Central memory CD8-positive, alpha-beta T cell (primary cell): ENCODE data around the gene SMPD4.
"Not testable (repeated sequence)": the region's sequence is repeated elsewhere in the genome, so short reads cannot be mapped to it uniquely, and the experiment has no call there.

Experiments
- ATAC-seq: fragments of 150-1000 bp; cut with Tn5 transposase; replicated peaks from 2 replicates; pipeline ENCODE4 v1.10.0; 2022; ENCODE audit warnings: mild to moderate bottlenecking, moderate FRiP score, moderate number of reproducible peaks; ENCODE audit not compliant: poor library complexity, severe bottlenecking; ENCODE audit errors: extremely low read depth
- DNase-seq, 2 donors: peaks; one replicate each; pipeline ENCODE4 v3.0.0; 2021; ENCODE audit warnings: low spot score in 2 of 2
- H3K27ac Mint-ChIP-seq: one replicate; pipeline ENCODE4 v1.8.0; 2022; ENCODE audit warnings: low read depth, mild to moderate bottlenecking, moderate library complexity, mixed read lengths
- H3K27me3 Mint-ChIP-seq: one replicate; pipeline ENCODE4 v1.8.0; 2022; ENCODE audit warnings: mixed read lengths
- H3K36me3 Mint-ChIP-seq: one replicate; pipeline ENCODE4 v1.8.0; 2022; ENCODE audit warnings: mild to moderate bottlenecking, moderate library complexity, mixed read lengths; ENCODE audit not compliant: insufficient read depth
- H3K4me1 Mint-ChIP-seq: one replicate; pipeline ENCODE4 v1.8.0; 2022; ENCODE audit warnings: mixed read lengths
- H3K4me3 Mint-ChIP-seq: one replicate; pipeline ENCODE4 v1.8.0; 2022; ENCODE audit warnings: mild to moderate bottlenecking, moderate library complexity, mixed read lengths
- H3K9me3 Mint-ChIP-seq: one replicate; pipeline ENCODE4 v1.8.0; 2022; ENCODE audit warnings: mixed read lengths

The SMPD4 gene

GRCh38 chr2:130139331-130140280 lies 41.8 kb downstream of the SMPD4 start:
- not testable (repeated sequence) for H3K9me3 Mint-ChIP-seq, ATAC-seq, H3K4me1 Mint-ChIP-seq, H3K27ac Mint-ChIP-seq, H3K4me3 Mint-ChIP-seq, DNase-seq, H3K27me3 Mint-ChIP-seq, H3K36me3 Mint-ChIP-seq

DNA sequence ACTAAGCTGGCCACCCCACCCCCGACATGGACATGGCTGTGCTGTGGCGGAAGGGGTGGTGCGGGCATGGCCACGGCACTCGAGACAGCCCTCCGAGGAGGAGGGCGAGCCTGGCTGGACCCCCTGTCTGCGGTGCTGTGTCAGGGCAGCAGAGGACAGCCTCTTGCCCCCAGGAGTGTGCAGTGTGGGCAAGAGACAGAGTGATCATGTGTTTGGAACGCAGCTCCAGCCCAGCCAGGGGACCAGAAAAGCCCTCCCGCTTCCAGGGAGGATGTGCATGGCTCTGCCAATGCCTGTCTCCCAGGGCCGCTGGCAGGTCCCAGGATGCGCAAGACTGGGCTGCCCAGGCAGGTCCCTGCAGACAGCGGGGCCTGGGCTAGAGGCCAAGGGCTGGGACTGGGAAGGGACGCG lies 42.6 kb downstream of the SMPD4 start:
- H3K4me3 Mint-ChIP-seq, H3K27ac Mint-ChIP-seq, H3K9me3 Mint-ChIP-seq, H3K4me1 Mint-ChIP-seq, H3K36me3 Mint-ChIP-seq, DNase-seq, ATAC-seq, H3K27me3 Mint-ChIP-seq: not testable (repeated sequence)

DNA sequence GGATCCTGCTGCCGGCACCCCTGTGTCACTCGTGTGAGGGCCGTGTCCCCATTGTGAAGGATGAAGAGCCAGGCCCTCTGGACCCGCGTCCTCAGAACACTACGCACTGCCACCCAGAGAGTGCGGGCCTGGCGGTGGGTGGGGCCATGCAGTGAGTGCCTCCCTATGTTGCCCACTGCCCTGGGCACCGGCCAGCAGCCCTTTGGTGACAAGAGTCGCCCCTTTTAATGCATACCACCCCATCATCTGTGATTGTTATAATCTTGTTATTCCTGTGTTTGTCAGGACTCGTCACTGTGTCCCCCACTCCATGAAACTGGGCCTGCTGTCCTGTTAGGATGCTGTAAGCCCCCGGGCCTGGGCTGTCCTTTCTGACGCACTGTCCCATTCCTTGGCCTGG lies 43.1 kb downstream of the SMPD4 start:
- not testable (repeated sequence) for ATAC-seq, H3K4me1 Mint-ChIP-seq, H3K36me3 Mint-ChIP-seq, H3K4me3 Mint-ChIP-seq, H3K27ac Mint-ChIP-seq, H3K27me3 Mint-ChIP-seq, H3K9me3 Mint-ChIP-seq, DNase-seq

GRCh38 chr2:130137118-130137517 lies 44.3 kb downstream of the SMPD4 start:
- not testable (repeated sequence) for H3K4me1 Mint-ChIP-seq, H3K4me3 Mint-ChIP-seq, H3K36me3 Mint-ChIP-seq, DNase-seq, H3K9me3 Mint-ChIP-seq, H3K27ac Mint-ChIP-seq, ATAC-seq, H3K27me3 Mint-ChIP-seq

DNA sequence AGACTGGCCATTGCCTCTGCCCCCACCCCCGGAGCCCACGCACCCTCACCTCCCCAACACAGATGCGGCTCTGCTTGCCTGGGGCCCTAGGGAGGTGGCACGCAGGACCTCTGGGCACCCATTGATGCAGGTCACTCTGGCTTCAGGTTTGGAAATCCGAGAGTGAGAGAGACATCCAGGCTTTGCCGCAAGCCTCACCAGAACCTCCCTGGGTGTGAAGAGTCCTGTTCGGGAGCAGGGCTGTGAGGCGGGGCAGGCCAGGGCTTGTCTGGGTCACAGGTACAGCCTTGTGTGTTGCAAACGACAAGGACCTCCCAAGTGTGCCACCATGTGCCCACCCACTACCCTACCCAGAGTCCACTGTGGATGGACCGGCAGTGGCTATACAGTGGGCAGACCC lies 44.9 kb downstream of the SMPD4 start:
- DNase-seq, H3K9me3 Mint-ChIP-seq, H3K27me3 Mint-ChIP-seq, H3K4me3 Mint-ChIP-seq, H3K27ac Mint-ChIP-seq, H3K4me1 Mint-ChIP-seq, ATAC-seq, H3K36me3 Mint-ChIP-seq: not testable (repeated sequence)

GRCh38 chr2:130135692-130136541 lies 45.5 kb downstream of the SMPD4 start:
- H3K27ac Mint-ChIP-seq: no peak overlapping the region
- no peaks in the 10 kb centered on the region for H3K36me3 Mint-ChIP-seq
- no peaks in the 10 kb centered on the region for H3K27me3 Mint-ChIP-seq
- DNase-seq (no peak), ATAC-seq (no peak)
- no peak overlapping the region for H3K4me3 Mint-ChIP-seq
- H3K9me3 Mint-ChIP-seq: no peaks in the 10 kb centered on the region
- H3K4me1 Mint-ChIP-seq: no peaks in the 10 kb centered on the region

GRCh38 chr2:130129120-130129829 lies 52.1 kb downstream of the SMPD4 start, which contains the start of gene POTEF:
POTEF (minus strand) TSS chr2:130129222; CDS start chr2:130120515, 8,707 bp downstream.
- H3K9me3 Mint-ChIP-seq, ATAC-seq, H3K4me1 Mint-ChIP-seq, DNase-seq, H3K27me3 Mint-ChIP-seq, H3K27ac Mint-ChIP-seq, H3K36me3 Mint-ChIP-seq, H3K4me3 Mint-ChIP-seq: not testable (repeated sequence)

GRCh38 chr2:130128464-130128863 lies 52.9 kb downstream of the SMPD4 start:
- not testable (repeated sequence) for H3K4me1 Mint-ChIP-seq, H3K36me3 Mint-ChIP-seq, DNase-seq, ATAC-seq, H3K27me3 Mint-ChIP-seq, H3K9me3 Mint-ChIP-seq, H3K4me3 Mint-ChIP-seq, H3K27ac Mint-ChIP-seq

DNA sequence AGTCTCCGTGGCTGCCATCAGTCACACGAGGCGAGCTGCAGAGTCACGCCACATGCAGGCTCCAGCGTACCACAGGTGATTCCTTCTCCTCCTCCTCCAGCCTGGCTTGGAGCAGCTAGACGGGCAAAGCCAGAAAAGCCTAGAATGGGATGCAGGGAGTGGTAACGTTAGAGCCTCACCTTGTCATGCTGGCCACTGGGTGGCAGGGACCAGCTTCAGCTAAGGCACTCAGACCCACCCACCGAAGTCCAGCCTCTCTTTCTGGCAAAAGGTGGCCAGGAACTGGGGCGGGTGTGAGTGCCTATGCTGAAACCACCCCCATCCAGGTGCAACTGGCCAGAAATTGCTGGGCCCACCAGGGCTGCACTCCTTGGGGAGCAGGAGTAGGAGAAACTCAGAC lies 53.7 kb downstream of the SMPD4 start:
- not testable (repeated sequence) for H3K27me3 Mint-ChIP-seq, H3K27ac Mint-ChIP-seq, H3K4me3 Mint-ChIP-seq, DNase-seq, H3K36me3 Mint-ChIP-seq, ATAC-seq, H3K4me1 Mint-ChIP-seq, H3K9me3 Mint-ChIP-seq

DNA sequence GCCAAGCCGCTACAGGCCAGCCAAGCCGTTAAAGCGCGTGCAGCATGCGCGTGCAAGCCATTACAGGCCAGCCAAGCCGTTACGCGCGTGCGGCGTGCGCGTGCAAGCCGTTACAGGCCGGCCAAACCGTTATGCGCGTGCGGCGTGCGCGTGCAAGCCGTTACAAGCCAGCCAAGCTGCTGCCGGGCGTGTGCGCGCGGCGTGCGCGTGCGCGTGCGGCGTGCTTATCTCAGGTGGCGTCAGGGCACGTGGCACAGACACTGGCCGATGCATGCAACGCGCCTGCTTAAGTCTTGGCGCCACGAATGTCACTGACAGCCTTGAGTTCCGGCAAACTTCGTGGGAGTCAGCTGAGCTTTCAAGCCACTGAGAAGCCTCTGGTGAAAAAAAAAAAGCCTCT lies 60.5 kb downstream of the SMPD4 start:
- H3K36me3 Mint-ChIP-seq, DNase-seq, H3K4me1 Mint-ChIP-seq, H3K27me3 Mint-ChIP-seq, H3K27ac Mint-ChIP-seq, H3K4me3 Mint-ChIP-seq, ATAC-seq, H3K9me3 Mint-ChIP-seq: not testable (repeated sequence)

GRCh38 chr2:130102597-130103363 lies 78.6 kb downstream of the SMPD4 start:
- not testable (repeated sequence) for H3K27ac Mint-ChIP-seq, H3K4me1 Mint-ChIP-seq, H3K27me3 Mint-ChIP-seq, DNase-seq, H3K9me3 Mint-ChIP-seq, H3K4me3 Mint-ChIP-seq, H3K36me3 Mint-ChIP-seq, ATAC-seq
